Endothelial cell of umbilical vein (primary cell): ENCODE data around the gene ANXA6. TPM values are rescaled to one million over a fixed set of nuclear protein-coding genes. Genes with fewer than 3 reads are reported as not detected.

Experiments used
- BruUV-seq: library from RNA; stranded (reverse); fragments of 400-500 nt; replicated peaks from 2 replicates; lab custom pipeline; 2021; lab: Mats Ljungman, UMichigan
- CTCF ChIA-PET: fragments of 300-600, 350-600 bp; sonication (Branson Sonifier 250); formaldehyde crosslinking; loops from one replicate; lab custom pipeline; 2021; ENCODE audit warnings: antibody characterized with exemption, inconsistent platforms; lab: Charles Lee
- POLR2A ChIA-PET: fragments of 300-600, 350-600 bp; sonication (Branson Sonifier 250); formaldehyde crosslinking; loops from one replicate; lab custom pipeline; 2021; ENCODE audit warnings: antibody characterized with exemption, inconsistent platforms; lab: Charles Lee
- DNase-seq: peaks from one replicate; pipeline ENCODE4 v3.0.0-alpha.2; 2011; ENCODE audit warnings: low read depth, low spot score
- FAIRE-seq: peaks from 2 replicates; lab custom pipeline; 2011; peaks lifted over from hg19 to GRCh38; lab: Jason Lieb, UNC
- H2AFZ ChIP-seq: 2 replicates; pipeline ENCODE4 v1.6.0; 2012; ENCODE audit warnings: low read depth, low read length, control low read depth, inconsistent platforms
- H3K27ac ChIP-seq: 2 replicates; pipeline ENCODE4 v1.5.1; 2011; ENCODE audit warnings: low read depth, mild to moderate bottlenecking, control low read depth, low read length, moderate library complexity; ENCODE audit not compliant: insufficient read depth
- H3K27me3 ChIP-seq, 2 experiments: 2 replicates each; pipeline versions ENCODE4 v1.6.0 to v1.6.1; 2011; ENCODE audit warnings: low read length in 2 of 2, mixed read lengths in 1 of 2; ENCODE audit not compliant: control insufficient read depth in 2 of 2, insufficient read depth in 2 of 2
- H3K36me3 ChIP-seq, 2 experiments: 2 replicates in 1 of 2; 3 replicates in 1 of 2; pipeline ENCODE4 v1.5.1; 2011; ENCODE audit warnings: low read length in 2 of 2, mild to moderate bottlenecking in 1 of 2, moderate library complexity in 1 of 2; ENCODE audit not compliant: control insufficient read depth in 2 of 2, insufficient read depth in 2 of 2; ENCODE audit errors: extremely low read depth in 1 of 2
- H3K4me1 ChIP-seq: 3 replicates; pipeline ENCODE4 v1.5.1; 2011; ENCODE audit warnings: mild to moderate bottlenecking, low read length; ENCODE audit not compliant: control insufficient read depth, insufficient read depth; ENCODE audit errors: extremely low read depth
- H3K4me2 ChIP-seq: 2 replicates; pipeline ENCODE4 v1.6.1; 2011; ENCODE audit warnings: low read length, control low read depth, mixed read lengths; ENCODE audit not compliant: insufficient read depth
- H3K4me3 ChIP-seq, 3 experiments: fragments of 200-600 bp in 1 of 3; sonication (generic), shearing (Covaris generic) in 1 of 3; replicated peaks in 1 of 3; 2 replicates each; pipeline ENCODE4 v1.5.1; 2011 to 2016; ENCODE audit warnings: control low read depth in 3 of 3, low read length in 3 of 3, mild to moderate bottlenecking in 2 of 3, inconsistent platforms in 1 of 3, low read depth in 1 of 3, moderate library complexity in 1 of 3; ENCODE audit not compliant: insufficient read depth in 1 of 3
- H3K79me2 ChIP-seq: 2 replicates; pipeline ENCODE4 v1.6.0; 2012; ENCODE audit warnings: low read length, inconsistent platforms; ENCODE audit not compliant: control insufficient read depth, insufficient read depth
- H3K9ac ChIP-seq: replicated peaks from 2 replicates; pipeline ENCODE3; 2011; ENCODE audit warnings: low read length, control low read depth; ENCODE audit not compliant: insufficient read depth; ENCODE audit errors: extremely low read depth
- H3K9me1 ChIP-seq: replicated peaks from 3 replicates; pipeline ENCODE4 v1.6.0; 2011; ENCODE audit warnings: mild to moderate bottlenecking, low read length; ENCODE audit not compliant: control insufficient read depth, insufficient read depth; ENCODE audit errors: extremely low read depth
- H3K9me3 ChIP-seq: replicated peaks from 2 replicates; pipeline ENCODE4 v1.5.1; 2012; ENCODE audit warnings: low read length, inconsistent platforms; ENCODE audit not compliant: control insufficient read depth, insufficient read depth
- H4K20me1 ChIP-seq: replicated peaks from 2 replicates; pipeline ENCODE3; 2011; ENCODE audit warnings: mild to moderate bottlenecking, low read length; ENCODE audit not compliant: control insufficient read depth, insufficient read depth; ENCODE audit errors: extremely low read depth
- EZH2 ChIP-seq: IDR thresholded peaks from 2 replicates; pipeline ENCODE4 v1.6.1; 2012; ENCODE audit warnings: borderline replicate concordance, low read depth, mild to moderate bottlenecking, moderate library complexity, low read length, inconsistent platforms; ENCODE audit not compliant: severe bottlenecking
- FOS ChIP-seq: IDR thresholded peaks from 2 replicates; pipeline ENCODE4 v1.6.1; 2011; ENCODE audit warnings: mild to moderate bottlenecking, low read length, moderate library complexity, borderline replicate concordance; ENCODE audit not compliant: insufficient read depth
- GATA2 ChIP-seq: IDR thresholded peaks from 2 replicates; pipeline ENCODE4 v1.7.0; 2011; ENCODE audit warnings: low read depth, mild to moderate bottlenecking, moderate library complexity, mixed read lengths, low read length; ENCODE audit not compliant: insufficient read length, insufficient read depth
- JUN ChIP-seq: IDR thresholded peaks from 2 replicates; pipeline ENCODE4 v1.6.1; 2011; ENCODE audit warnings: borderline replicate concordance, low read depth; ENCODE audit not compliant: insufficient read length, insufficient read depth
- MYC ChIP-seq: IDR thresholded peaks from one replicate; pipeline ENCODE4 v1.6.1; 2011; ENCODE audit warnings: mild to moderate bottlenecking, low read depth, low read length
- POLR2A ChIP-seq: IDR thresholded peaks from 2 replicates; pipeline ENCODE4 v1.6.1; 2012; ENCODE audit warnings: low read depth, mild to moderate bottlenecking, control low read depth, low read length
- POLR2AphosphoS5 ChIP-seq: IDR thresholded peaks from 2 replicates; pipeline ENCODE4 v1.6.1; 2012; ENCODE audit warnings: low read depth, mild to moderate bottlenecking, control low read depth, low read length, moderate library complexity; ENCODE audit not compliant: insufficient read depth
- dilution Hi-C: fragments of 300-500 bp; cut with MboI; formaldehyde crosslinking; loops from one replicate; pipeline ENCODE4 v1.15.0; 2019; ENCODE audit warnings: low sequenced_read_pairs; ENCODE audit not compliant: extremely low pct_ligation_motif_present
- intact Hi-C: fragments of 100-400 bp; cut with micrococcal nuclease; formaldehyde crosslinking; loops from one replicate; pipeline ENCODE4 v1.10.0; 2022
- polyA plus RNA-seq, 4 experiments: library from polyadenylated mRNA; depleted of rRNA in 3 of 4; stranded (reverse) in 3 of 4; unstranded in 1 of 4; fragments of >200 nt; gene quantifications; 2 replicates each; pipeline versions ENCODE4 v1.2.1 to v1.2.3, GENCODE V29; 2011 to 2012; ENCODE audit warnings: missing spikeins in 1 of 4
- total RNA-seq: library from RNA; stranded (reverse); gene quantifications from 2 replicates; pipeline ENCODE4 v1.2.3, GENCODE V29; 2021
- TF ChIP-seq, protein P1 (sequence below): IDR thresholded peaks from 2 replicates; pipeline ENCODE4 v1.6.1; 2011; ENCODE audit not compliant: insufficient read depth, insufficient read length
- TF ChIP-seq, protein P2 (sequence below), 2 donors: IDR thresholded peaks; 1 replicate in 1 of 2; 2 replicates in 1 of 2; pipeline ENCODE4 v1.5.1; 2011; ENCODE audit warnings: low read length in 2 of 2, mild to moderate bottlenecking in 2 of 2, moderate library complexity in 2 of 2, control low read depth in 1 of 2, inconsistent platforms in 1 of 2, low read depth in 1 of 2; ENCODE audit not compliant: insufficient read depth in 1 of 2; ENCODE audit errors: extremely low read depth in 1 of 2

ANXA6 gene
- total and polyA plus RNA-seq, 2 donors (not counting 3 experiments of a cell fraction or from before 2014, with no cell fraction given), result 195 to 266 TPM

DNA sequence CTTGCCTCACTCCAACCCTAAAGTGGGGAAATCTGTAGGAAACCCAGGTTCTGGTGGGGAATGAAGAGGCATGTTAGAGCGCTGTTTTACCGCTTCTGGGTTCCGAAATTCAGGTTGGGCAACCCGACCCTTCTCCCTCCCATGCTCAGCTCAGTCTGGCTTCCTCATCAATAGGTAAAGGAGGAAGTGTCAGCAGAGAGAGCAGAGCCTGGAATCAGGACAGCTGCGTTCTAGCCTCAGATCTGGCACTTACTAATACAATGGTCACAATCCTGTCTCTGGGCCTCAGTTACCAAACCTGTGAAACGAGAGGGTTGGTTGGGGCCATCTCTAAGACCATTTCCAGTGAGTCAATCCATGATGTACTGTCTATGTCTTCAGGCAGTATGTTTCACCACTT lies 60.5 kb downstream of the ANXA6 start:
- no peak for TF ChIP-seq MYC
- TF ChIP-seq POLR2AphosphoS5, result no peak
- TF ChIP-seq FOS, result no peak
- TF ChIP-seq POLR2A, result no peak
- TF ChIP-seq, protein P1, sequence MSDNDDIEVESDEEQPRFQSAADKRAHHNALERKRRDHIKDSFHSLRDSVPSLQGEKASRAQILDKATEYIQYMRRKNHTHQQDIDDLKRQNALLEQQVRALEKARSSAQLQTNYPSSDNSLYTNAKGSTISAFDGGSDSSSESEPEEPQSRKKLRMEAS, result no peak
- TF ChIP-seq, protein P2, sequence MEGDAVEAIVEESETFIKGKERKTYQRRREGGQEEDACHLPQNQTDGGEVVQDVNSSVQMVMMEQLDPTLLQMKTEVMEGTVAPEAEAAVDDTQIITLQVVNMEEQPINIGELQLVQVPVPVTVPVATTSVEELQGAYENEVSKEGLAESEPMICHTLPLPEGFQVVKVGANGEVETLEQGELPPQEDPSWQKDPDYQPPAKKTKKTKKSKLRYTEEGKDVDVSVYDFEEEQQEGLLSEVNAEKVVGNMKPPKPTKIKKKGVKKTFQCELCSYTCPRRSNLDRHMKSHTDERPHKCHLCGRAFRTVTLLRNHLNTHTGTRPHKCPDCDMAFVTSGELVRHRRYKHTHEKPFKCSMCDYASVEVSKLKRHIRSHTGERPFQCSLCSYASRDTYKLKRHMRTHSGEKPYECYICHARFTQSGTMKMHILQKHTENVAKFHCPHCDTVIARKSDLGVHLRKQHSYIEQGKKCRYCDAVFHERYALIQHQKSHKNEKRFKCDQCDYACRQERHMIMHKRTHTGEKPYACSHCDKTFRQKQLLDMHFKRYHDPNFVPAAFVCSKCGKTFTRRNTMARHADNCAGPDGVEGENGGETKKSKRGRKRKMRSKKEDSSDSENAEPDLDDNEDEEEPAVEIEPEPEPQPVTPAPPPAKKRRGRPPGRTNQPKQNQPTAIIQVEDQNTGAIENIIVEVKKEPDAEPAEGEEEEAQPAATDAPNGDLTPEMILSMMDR (IDR thresholded peaks at IDR 0.05; ENCODE audit: extremely low read depth in 1 of 2, insufficient read depth in 1 of 2, low read depth in 1 of 2, low read length in 2 of 2), result no peak
- no peak for TF ChIP-seq EZH2
- no peak for TF ChIP-seq JUN
- TF ChIP-seq GATA2, result no peak
- Histone ChIP-seq H2AFZ (no peak overlapping the region), H3K36me3 (no peaks in the 10 kb centered on the region), H3K9ac (no peak overlapping the region), H3K9me1 (no peaks in the 10 kb centered on the region), H3K4me2 (no peak overlapping the region), H4K20me1 (no peaks in the 10 kb centered on the region), H3K27me3 (no peaks in the 10 kb centered on the region), H3K79me2 (no peaks in the 10 kb centered on the region), H3K27ac (no peak overlapping the region), H3K4me3 (no peak overlapping the region), H3K9me3 (no peaks in the 10 kb centered on the region), H3K4me1 (peaks cover 35% of the 10 kb centered on the region)
- no TSS peak for BruUV-seq
- no peak for DNase-seq
- ChIA-PET POLR2A (no interaction called here), CTCF (interaction anchor here (1.2 to 3.9 kb wide), 4 partner anchors 8 to 45 kb away, joined by 3 to 19 read pairs (median 4); no protein-coding TSS in a partner anchor)
- intact Hi-C loops (loop anchor here (5.0 kb wide), 1 partner anchor 45 kb away; no protein-coding TSS in a partner anchor), dilution Hi-C loops (no loop called here)
- FAIRE-seq, result no peak
